Right lobe of liver (tissue), 6 donors: ENCODE data around the gene SYPL2. TPM values are rescaled to one million over a fixed set of nuclear protein-coding genes. Genes with fewer than 3 reads are reported as not detected.
A peak's percentile ranks its signal among the peaks of the same experiment; 100 is the strongest.

Experiments used
- ATAC-seq, 4 donors: fragments of 200-7000 bp; cut with Tn5 transposase; one replicate each; pipeline ENCODE4 v1.9.1; 2020; ENCODE audit warnings: mild to moderate bottlenecking in 4 of 4, moderate library complexity in 4 of 4
- DNase-seq, 3 donors: peaks; one replicate each; pipeline ENCODE4 v3.0.0-alpha.2; 2020
- H3K27ac ChIP-seq, 3 donors: fragments of 200-600 bp; one replicate each; pipeline ENCODE4 v1.8.0; 2022
- H3K27me3 ChIP-seq, 2 donors: fragments of 200-600 bp; one replicate each; pipeline ENCODE4 v1.8.0; 2022
- H3K36me3 ChIP-seq, 4 donors: fragments of 200-600 bp; sonication (generic) in 1 of 4; one replicate each; pipeline versions ENCODE4 v1.5.1 to v1.8.0; 2017 to 2022; ENCODE audit warnings: control low read depth in 1 of 4
- H3K4me1 ChIP-seq, 4 donors: fragments of 200-600 bp; sonication (generic) in 1 of 4; one replicate each; pipeline versions ENCODE4 v1.5.1 to v1.8.0; 2017 to 2022; ENCODE audit warnings: control low read depth in 1 of 4
- H3K4me3 ChIP-seq, 3 donors: fragments of 200-600 bp; one replicate each; pipeline ENCODE4 v1.8.0; 2022
- H3K9me3 ChIP-seq, 4 donors: fragments of 200-600 bp; sonication (generic) in 1 of 4; one replicate each; pipeline versions ENCODE4 v1.5.1 to v1.8.0; 2017 to 2022; ENCODE audit warnings: control low read depth in 1 of 4
- POLR2A ChIP-seq: fragments of 450-650 bp; IDR thresholded peaks from one replicate; pipeline ENCODE4 v1.6.1; 2017; ENCODE audit warnings: antibody characterized with exemption, mild to moderate bottlenecking
- WGBS: methylation state at CpG from one replicate; pipeline ENCODE4 v1.1.6; 2018; ENCODE audit warnings: low coverage, low lambda C conversion rate; ENCODE audit not compliant: insufficient coverage; ENCODE audit errors: missing lambda C conversion rate; 5-methylcytosine and 5-hydroxymethylcytosine counted together
- intact Hi-C, 2 donors: fragments of 100-400 bp; cut with DNase I; formaldehyde crosslinking; loops; one replicate each; pipeline versions ENCODE4 v1.11.2 to v1.14.1; 2022
- total RNA-seq, 6 experiments: library from RNA; depleted of rRNA in 2 of 6; stranded (reverse); fragments of >200 nt in 2 of 6; fragmentation: NEBNext Ultra II Directional in 3 of 6; extraction: Animal tissue kit (Norgen Biotek cat#: 25700) in 3 of 6; gene quantifications; one replicate each; pipeline versions ENCODE4 v1.1.0 to v1.2.4, GENCODE V29; 2016 to 2023
- TF ChIP-seq, protein P1 (sequence below), 4 donors: fragments of 200-600 bp in 3 of 4; fragments of 450-650 bp in 1 of 4; IDR thresholded peaks; one replicate each; pipeline versions ENCODE4 v1.5.1 to v1.8.0; 2016 to 2022; ENCODE audit warnings: antibody characterized with exemption in 4 of 4, mild to moderate bottlenecking in 2 of 4
- donor health status: DM: no; HTN: yes; CAD: no.
- donor health status: DM: no; HTN: no; CAD: no.
- donor health status: DM: no; HTN: no; CAD: no.
- donor health status: DM: no; HTN: yes; CAD: no.
- donor health status: DM: no; HTN: yes; CAD: no.

The SYPL2 gene
- total RNA-seq, 6 experiments from 2014 or later, result 4.7 to 10.6 (median 6.0) TPM

DNA sequence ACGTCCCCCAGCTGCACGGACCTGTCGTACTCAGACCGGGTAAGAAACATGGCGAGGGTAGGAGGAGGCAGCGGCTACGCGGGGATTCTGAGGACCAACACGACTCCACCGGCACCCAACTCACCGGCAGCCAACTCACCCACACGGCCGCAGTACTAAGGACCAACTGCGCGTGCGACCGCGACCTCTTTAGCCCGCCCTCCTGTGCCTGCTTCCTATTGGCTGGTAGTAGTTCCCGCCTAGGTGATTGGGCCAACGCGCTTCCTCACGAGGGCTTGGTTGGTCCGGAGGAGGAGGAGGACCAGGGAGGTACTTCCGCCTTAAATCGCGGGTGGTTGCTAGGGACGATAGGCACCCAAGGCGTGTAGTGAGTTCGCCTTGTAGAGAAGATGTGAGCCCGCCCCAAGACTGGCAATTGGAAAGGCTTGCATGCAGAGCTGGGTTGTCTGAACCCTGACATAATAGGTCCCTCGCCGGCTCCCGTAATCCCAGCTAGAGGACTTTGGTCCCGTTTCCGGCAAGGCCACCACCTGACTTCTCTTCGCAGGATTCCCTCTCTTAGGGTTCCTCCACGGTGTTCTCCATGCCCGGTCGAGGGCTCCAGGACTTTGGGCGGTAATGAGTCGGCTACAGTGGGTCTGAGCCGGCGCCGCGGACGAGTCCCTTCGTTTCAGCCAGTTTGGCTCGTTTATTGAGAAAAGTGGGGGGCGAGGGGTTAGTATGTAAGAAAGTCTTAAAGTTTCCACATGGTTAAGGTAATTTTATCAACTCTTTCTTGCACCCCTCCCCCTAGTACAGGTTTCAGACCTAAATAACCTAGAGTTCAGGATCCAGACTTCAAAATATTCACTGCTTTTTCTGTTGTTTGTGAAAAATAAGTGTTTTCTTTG lies 39.8 kb upstream of the SYPL2 start, which contains the start of gene PSMA5:
PSMA5 (minus strand) TSS at position 168 of the 890 bp plus-strand sequence; CDS start at position 50, 118 bp downstream.
- no peaks in the 10 kb centered on the region for H3K27me3 ChIP-seq
- TF ChIP-seq POLR2A, result peak; percentile 93
- TF ChIP-seq, protein P1, sequence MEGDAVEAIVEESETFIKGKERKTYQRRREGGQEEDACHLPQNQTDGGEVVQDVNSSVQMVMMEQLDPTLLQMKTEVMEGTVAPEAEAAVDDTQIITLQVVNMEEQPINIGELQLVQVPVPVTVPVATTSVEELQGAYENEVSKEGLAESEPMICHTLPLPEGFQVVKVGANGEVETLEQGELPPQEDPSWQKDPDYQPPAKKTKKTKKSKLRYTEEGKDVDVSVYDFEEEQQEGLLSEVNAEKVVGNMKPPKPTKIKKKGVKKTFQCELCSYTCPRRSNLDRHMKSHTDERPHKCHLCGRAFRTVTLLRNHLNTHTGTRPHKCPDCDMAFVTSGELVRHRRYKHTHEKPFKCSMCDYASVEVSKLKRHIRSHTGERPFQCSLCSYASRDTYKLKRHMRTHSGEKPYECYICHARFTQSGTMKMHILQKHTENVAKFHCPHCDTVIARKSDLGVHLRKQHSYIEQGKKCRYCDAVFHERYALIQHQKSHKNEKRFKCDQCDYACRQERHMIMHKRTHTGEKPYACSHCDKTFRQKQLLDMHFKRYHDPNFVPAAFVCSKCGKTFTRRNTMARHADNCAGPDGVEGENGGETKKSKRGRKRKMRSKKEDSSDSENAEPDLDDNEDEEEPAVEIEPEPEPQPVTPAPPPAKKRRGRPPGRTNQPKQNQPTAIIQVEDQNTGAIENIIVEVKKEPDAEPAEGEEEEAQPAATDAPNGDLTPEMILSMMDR (IDR thresholded peaks at IDR 0.05), result no peak
- DNase-seq (peak; percentile 96 to 99 (median 98)), ATAC-seq (peak; percentile 95 to 98 (median 96))
- no peaks in the 10 kb centered on the region for H3K36me3 ChIP-seq
- H3K4me3 ChIP-seq, result peak within 1 kb of the TSS; percentile 70 to 86 (median 80)
- intact Hi-C loops, result no loop called here
- peak within 1 kb of the TSS; percentile 48 to 75 (median 73) for H3K27ac ChIP-seq
- H3K4me1 ChIP-seq, result peaks cover 0 to 24% (median 0%) of the 10 kb centered on the region in 4 donors
- WGBS, result 0% methylated on average over 13 of the region's 50 CpGs
- no peaks in the 10 kb centered on the region for H3K9me3 ChIP-seq

DNA sequence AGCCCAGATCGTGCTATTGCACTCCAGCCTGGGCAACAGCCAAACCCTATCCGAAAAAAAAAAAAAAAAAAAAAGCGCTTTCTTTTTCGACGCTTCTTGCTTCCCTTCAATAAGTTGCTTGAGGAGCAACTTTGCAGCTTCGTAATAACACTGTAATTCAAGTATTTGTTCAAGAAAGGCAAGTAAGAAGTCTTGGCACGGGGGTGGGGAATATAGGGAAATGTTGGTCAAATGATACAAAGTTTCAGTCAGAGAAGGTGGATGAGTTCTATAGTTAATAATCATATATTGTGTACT lies 39.2 kb upstream of the SYPL2 start:
- peak overlapping the region; percentile 70 to 86 (median 80) for H3K4me3 ChIP-seq
- no peaks in the 10 kb centered on the region for H3K27me3 ChIP-seq
- no peaks in the 10 kb centered on the region for H3K36me3 ChIP-seq
- intact Hi-C loops, result no loop called here
- H3K4me1 ChIP-seq, result peaks cover 0 to 24% (median 0%) of the 10 kb centered on the region in 4 donors
- TF ChIP-seq, protein P1 (IDR thresholded peaks at IDR 0.05), result no peak
- TF ChIP-seq POLR2A, result no peak
- no peaks in the 10 kb centered on the region for H3K9me3 ChIP-seq
- no peak for DNase-seq
- no peak for ATAC-seq
- H3K27ac ChIP-seq, result peak overlapping the region; percentile 48 to 75 (median 73)
- WGBS, result 3% methylated on average over 7 of the region's 7 CpGs

DNA sequence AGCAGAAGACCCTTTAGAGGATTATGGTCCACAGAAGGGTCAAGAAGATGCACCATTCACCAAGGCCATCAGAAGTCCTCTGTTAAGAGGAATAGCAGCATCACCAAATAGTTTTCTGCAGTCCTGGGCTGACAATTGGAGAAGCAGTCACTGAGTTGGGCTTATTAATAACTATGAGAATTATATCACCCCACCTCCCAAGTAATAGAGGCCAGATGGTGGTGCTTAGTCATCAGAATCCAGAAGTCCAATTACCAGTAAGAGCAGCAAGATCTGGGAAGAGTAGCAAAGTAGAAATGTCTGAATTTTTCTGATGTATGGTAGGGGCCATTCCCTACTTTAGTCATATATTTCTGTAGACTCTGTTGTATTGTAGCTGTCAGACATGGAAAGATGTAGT lies 34.0 kb upstream of the SYPL2 start:
- Histone ChIP-seq H3K27ac (no peak overlapping the region), H3K27me3 (no peaks in the 10 kb centered on the region), H3K4me3 (no peak overlapping the region), H3K36me3 (no peaks in the 10 kb centered on the region), H3K9me3 (no peaks in the 10 kb centered on the region), H3K4me1 (peaks cover 0 to 4% (median 0%) of the 10 kb centered on the region in 4 donors)
- intact Hi-C loops, result no loop called here
- TF ChIP-seq, protein P1 (IDR thresholded peaks at IDR 0.05), result no peak
- ATAC-seq, result no peak
- no peak for DNase-seq

DNA sequence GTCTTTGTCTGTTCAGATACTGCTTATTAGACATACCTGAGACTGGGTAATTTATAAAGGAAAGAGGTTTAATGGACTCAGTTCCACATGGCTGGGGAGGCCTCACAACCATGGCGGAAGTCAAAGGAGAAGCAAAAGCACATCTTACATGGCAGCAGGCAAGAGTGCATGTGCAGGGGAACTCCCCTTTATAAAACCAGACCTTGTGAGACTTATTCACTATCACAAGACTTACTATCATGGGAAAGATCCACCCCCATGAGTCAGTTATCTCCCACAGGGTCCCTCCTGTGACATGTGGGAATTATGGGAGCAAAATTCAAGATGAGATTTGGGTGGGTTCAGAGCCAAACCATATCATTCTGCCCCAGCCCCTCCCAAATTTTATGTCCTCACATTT lies 33.0 kb upstream of the SYPL2 start:
- H3K9me3 ChIP-seq, result no peaks in the 10 kb centered on the region
- no peak overlapping the region for H3K4me3 ChIP-seq
- intact Hi-C loops, result no loop called here
- H3K27me3 ChIP-seq, result no peaks in the 10 kb centered on the region
- DNase-seq, result no peak
- H3K4me1 ChIP-seq, result no peaks in the 10 kb centered on the region
- ATAC-seq, result no peak
- H3K36me3 ChIP-seq, result no peaks in the 10 kb centered on the region
- no peak overlapping the region for H3K27ac ChIP-seq
- TF ChIP-seq, protein P1 (IDR thresholded peaks at IDR 0.05), result no peak
- TF ChIP-seq POLR2A, result no peak
- WGBS, result 100% methylated on average over 1 of the region's 1 CpG
